ENCODE measurements around the gene SLC39A10. TPM values are rescaled to one million over a fixed set of nuclear protein-coding genes. Genes with fewer than 3 reads are reported as not detected.

Gene SLC39A10
- total and polyA plus RNA-seq, 12 donors = 6.6 to 83.0 (median 33.0) TPM

DNA sequence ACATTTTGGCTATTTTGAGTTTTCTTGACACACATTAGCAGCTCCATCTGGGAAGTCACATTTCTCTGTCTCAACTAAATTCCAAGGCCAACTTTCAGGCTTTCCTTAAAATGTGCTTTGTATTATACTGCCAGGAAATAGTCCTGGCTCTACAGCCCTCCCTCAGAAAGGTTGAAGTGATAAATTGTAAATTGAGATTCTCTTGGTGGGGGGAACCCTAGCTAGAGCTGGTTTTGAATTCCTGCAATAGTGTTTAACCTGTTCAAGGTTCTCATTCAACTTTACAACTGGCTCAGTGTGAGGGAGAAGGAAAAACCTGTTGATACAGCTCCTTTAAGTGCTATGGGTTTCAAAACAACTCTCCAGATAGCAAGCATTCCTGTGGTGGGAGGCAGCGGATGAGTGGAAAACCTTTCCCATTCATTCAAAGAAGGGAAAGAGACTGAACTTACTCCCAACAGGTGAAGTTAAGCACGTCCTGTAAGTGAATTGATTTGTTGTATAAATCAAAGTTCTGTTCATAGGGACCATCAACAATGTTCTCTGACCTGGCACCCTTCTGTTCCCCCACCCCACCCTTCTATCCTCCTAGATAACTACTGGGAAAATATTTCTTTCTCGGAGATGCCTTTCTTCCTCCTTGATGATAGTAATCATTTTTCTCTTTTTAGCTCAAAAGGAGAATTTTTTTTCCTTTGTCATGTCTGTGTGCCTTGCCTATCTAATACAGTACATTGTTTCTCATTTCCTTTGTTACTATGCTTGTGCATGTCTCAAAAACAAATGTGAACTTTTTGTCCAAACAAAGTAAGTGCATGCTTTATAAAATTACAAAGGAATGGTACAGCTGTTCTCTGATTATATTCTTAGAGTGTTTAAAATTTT is 44.2 kb upstream of the SLC39A10 start:
- Histone ChIP-seq H3K4me1 (replicated peaks in 1 of 2) (peaks cover 0 to 4% of the 10 kb centered on the region in 2 donors), H3K27ac (no peak overlapping the region), H3K27me3 (no peaks in the 10 kb centered on the region), H3K9me3 (replicated peaks in 1 of 3) (no peaks in the 10 kb centered on the region), H3K36me3 (replicated peaks in 1 of 2) (no peaks in the 10 kb centered on the region), H3K4me3 (no peak overlapping the region)
- 57 to 64% (median 58%) methylated on average over 3 of the region's 3 CpGs for WGBS, 4 donors
- intact Hi-C loops (cut with DNase I) = no loop called here
- TF ChIP-seq POLR2A (IDR thresholded peaks at IDR 0.05) = no peak
- TF ChIP-seq, protein P1, sequence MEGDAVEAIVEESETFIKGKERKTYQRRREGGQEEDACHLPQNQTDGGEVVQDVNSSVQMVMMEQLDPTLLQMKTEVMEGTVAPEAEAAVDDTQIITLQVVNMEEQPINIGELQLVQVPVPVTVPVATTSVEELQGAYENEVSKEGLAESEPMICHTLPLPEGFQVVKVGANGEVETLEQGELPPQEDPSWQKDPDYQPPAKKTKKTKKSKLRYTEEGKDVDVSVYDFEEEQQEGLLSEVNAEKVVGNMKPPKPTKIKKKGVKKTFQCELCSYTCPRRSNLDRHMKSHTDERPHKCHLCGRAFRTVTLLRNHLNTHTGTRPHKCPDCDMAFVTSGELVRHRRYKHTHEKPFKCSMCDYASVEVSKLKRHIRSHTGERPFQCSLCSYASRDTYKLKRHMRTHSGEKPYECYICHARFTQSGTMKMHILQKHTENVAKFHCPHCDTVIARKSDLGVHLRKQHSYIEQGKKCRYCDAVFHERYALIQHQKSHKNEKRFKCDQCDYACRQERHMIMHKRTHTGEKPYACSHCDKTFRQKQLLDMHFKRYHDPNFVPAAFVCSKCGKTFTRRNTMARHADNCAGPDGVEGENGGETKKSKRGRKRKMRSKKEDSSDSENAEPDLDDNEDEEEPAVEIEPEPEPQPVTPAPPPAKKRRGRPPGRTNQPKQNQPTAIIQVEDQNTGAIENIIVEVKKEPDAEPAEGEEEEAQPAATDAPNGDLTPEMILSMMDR (IDR thresholded peaks at IDR 0.05) = no peak
- no peak for DNase-seq

DNA sequence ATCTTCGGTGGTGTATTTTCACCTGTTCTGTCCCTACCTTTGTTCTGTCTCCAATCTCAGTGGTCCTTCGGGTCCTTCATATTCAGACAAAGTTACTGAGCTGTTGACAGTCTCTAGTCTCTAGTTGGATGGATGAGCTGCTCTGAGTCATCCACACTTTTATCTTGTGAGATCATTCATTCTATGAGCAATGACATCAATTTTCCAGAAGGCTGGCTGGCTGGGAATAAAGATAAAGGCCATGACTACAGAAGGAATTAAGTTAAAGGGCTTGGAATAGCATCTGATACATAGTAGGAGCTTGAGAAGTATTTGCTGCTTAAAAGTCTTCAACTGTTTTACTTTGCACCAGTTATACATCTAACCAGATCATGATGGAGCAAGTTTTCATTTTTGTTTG is 43.1 kb upstream of the SLC39A10 start:
- WGBS, 4 donors = 54 to 61% (median 59%) methylated on average over 2 of the region's 2 CpGs
- intact Hi-C loops (cut with DNase I) = no loop called here
- H3K4me1 ChIP-seq (replicated peaks in 1 of 2) = peaks cover 0 to 4% of the 10 kb centered on the region in 2 donors
- TF ChIP-seq, protein P1 (IDR thresholded peaks at IDR 0.05) = no peak
- TF ChIP-seq POLR2A (IDR thresholded peaks at IDR 0.05) = no peak
- H3K4me3 ChIP-seq = no peak overlapping the region
- H3K9me3 ChIP-seq (replicated peaks in 1 of 3) = no peaks in the 10 kb centered on the region
- no peaks in the 10 kb centered on the region for H3K36me3 ChIP-seq (replicated peaks in 1 of 2)
- H3K27ac ChIP-seq = no peak overlapping the region
- no peaks in the 10 kb centered on the region for H3K27me3 ChIP-seq
- DNase-seq = peak in 3 of 7 donors; percentile 33

DNA sequence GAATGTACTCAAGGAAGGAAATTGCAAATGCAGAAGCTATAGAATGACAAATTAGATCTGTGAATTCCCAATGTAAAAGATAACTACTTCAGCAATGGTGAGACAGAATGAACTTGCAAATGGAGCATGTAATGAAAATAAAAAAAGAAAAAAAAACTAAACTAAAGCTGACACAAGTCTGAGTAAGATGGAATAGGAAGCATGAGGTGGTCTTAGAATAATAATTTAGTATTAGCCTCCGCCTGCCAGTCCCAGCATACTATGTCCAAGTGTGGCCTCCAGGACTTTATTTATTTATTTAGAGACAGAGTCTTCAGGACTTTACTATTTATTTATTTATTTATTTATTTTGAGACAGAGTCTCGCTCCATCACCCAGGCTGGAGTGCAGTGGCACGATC is 37.4 kb upstream of the SLC39A10 start:
- Histone ChIP-seq H3K36me3 (replicated peaks in 1 of 2) (no peaks in the 10 kb centered on the region), H3K27me3 (no peaks in the 10 kb centered on the region), H3K27ac (no peak overlapping the region), H3K4me1 (replicated peaks in 1 of 2) (no peaks in the 10 kb centered on the region), H3K9me3 (replicated peaks in 1 of 3) (no peaks in the 10 kb centered on the region), H3K4me3 (no peak overlapping the region)
- intact Hi-C loops (cut with DNase I) = no loop called here
- no peak for TF ChIP-seq POLR2A (IDR thresholded peaks at IDR 0.05)
- no peak for DNase-seq
- 95 to 99% (median 96%) methylated on average over 3 of the region's 3 CpGs for WGBS, 4 donors

DNA sequence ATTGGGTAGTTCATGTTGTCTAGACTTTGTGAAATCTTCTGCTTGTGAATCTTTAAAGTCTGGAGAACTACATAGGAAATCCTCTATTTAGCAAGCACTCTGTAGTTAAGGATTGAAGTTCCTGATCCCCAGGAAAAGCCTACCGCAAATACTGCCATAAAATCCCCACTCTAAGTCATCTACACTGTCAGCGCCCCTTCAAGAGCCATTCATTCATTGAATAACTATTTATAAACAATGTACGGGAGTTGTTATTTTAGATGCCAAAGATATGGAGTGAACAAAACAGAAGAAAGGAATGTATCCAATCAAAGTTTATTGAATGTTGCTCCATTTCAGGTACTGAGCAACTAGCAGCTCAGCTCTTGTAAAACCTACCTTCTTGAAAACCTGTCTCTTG is 36.5 kb upstream of the SLC39A10 start:
- DNase-seq = no peak
- H3K27me3 ChIP-seq = no peaks in the 10 kb centered on the region
- 82 to 86% (median 83%) methylated on average over 3 of the region's 3 CpGs for WGBS, 4 donors
- H3K9me3 ChIP-seq (replicated peaks in 1 of 3) = no peaks in the 10 kb centered on the region
- no peak overlapping the region for H3K27ac ChIP-seq
- H3K4me1 ChIP-seq (replicated peaks in 1 of 2) = no peaks in the 10 kb centered on the region
- no peaks in the 10 kb centered on the region for H3K36me3 ChIP-seq (replicated peaks in 1 of 2)
- intact Hi-C loops (cut with DNase I) = no loop called here
- H3K4me3 ChIP-seq = no peak overlapping the region
- no peak for TF ChIP-seq POLR2A (IDR thresholded peaks at IDR 0.05)
- TF ChIP-seq, protein P1 (IDR thresholded peaks at IDR 0.05) = no peak

GRCh38 chr2:195622966-195623365 is 34.1 kb upstream of the SLC39A10 start:
- Histone ChIP-seq H3K9me3 (replicated peaks in 1 of 3) (no peaks in the 10 kb centered on the region), H3K4me1 (replicated peaks in 1 of 2) (no peaks in the 10 kb centered on the region), H3K4me3 (no peak overlapping the region), H3K27ac (no peak overlapping the region), H3K27me3 (no peaks in the 10 kb centered on the region), H3K36me3 (replicated peaks in 1 of 2) (no peaks in the 10 kb centered on the region)
- intact Hi-C loops (cut with DNase I) = no loop called here
- TF ChIP-seq, protein P1 (IDR thresholded peaks at IDR 0.05) = no peak
- no peak for TF ChIP-seq POLR2A (IDR thresholded peaks at IDR 0.05)
- DNase-seq = no peak
